ENCODE data around the gene RUBCN. TPM values are rescaled to one million over a fixed set of nuclear protein-coding genes. Genes with fewer than 3 reads are reported as not detected.

The RUBCN gene
- total and polyA plus RNA-seq, 2 of the 13 experiments (the other 11 are each of a cell fraction or from before 2014, with no cell fraction given), result 5.2 to 8.1 TPM

DNA sequence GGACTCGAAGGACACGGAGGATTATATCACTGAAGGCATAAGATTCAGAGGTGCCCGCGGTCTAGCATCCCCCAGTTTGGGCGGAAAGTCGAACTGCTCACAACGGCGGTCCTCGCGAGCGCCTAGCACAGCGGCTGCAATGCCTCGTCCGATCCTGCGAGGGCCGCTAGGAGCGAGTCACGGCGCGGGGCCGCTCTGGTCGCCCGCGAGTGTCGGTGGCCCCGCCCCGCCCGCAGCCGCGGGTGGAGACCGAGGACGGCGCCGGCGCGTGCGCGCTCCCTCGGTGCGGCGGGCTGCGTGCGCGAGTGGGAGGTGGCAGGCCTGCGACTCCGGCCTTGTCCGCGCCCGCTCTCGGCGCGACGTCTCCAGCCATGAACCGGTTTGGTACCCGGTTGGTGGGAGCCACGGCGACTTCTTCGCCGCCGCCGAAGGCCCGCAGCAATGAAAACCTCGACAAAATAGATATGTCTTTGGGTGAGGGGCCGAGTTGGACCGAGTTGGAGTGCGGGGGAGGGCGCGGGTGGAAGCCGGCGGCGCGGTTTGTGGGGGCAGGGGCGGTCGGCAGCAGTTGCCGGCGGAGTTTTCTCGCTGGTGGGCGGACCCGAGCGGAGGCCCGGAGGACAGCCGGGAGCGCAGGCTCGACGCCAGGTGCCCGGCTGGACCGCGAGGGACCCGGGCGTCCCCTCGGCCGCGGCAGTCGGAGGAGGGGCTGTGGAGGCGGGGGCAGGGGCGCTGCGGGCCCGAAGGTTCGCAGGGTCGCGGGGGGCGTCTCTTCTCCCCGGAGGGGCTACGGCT is 13.1 kb upstream of the RUBCN start, which contains the start of gene FYTTD1 (continued):
- TF ChIP-seq RNF2 (conservative IDR thresholded peaks at IDR 0.05; ENCODE audit: low read depth) (peak; percentile 82), TCF12 (IDR thresholded peaks at IDR 0.05) (no peak), TCF12 (CRISPR knock-in tag; IDR thresholded peaks at IDR 0.05) (peak; percentile 66; the same call in 1 of the 2 replicates), HMG20B (CRISPR knock-in tag; conservative IDR thresholded peaks at IDR 0.05) (no peak), SALL2 (CRISPR knock-in tag; IDR thresholded peaks at IDR 0.05) (peak; percentile 84), CHD2 (IDR thresholded peaks at IDR 0.05; ENCODE audit: low read depth, low read length) (peak; percentile 79), ZNF326 (CRISPR knock-in tag; IDR thresholded peaks at IDR 0.05; ENCODE audit: borderline replicate concordance) (no peak), ZNF34 (CRISPR knock-in tag; IDR thresholded peaks at IDR 0.05; ENCODE audit: borderline replicate concordance) (no peak), NPAS2 (CRISPR knock-in tag; IDR thresholded peaks at IDR 0.05; ENCODE audit: borderline replicate concordance) (no peak), ZNF460 (CRISPR knock-in tag; IDR thresholded peaks at IDR 0.05; ENCODE audit: borderline replicate concordance) (no peak), POLR2G (IDR thresholded peaks at IDR 0.05; ENCODE audit: low read depth, low read length) (peak; percentile 56; the same call in 1 of the 2 replicates), STAG1 (CRISPR knock-in tag; IDR thresholded peaks at IDR 0.05) (peak; percentile 11; the same call in 1 of the 2 replicates), ZNF776 (CRISPR knock-in tag; IDR thresholded peaks at IDR 0.05) (peak; percentile 81; the same call in 1 of the 2 replicates), KDM4B (CRISPR knock-in tag; IDR thresholded peaks at IDR 0.05) (no peak), ZNF792 (CRISPR knock-in tag; IDR thresholded peaks at IDR 0.05) (no peak), ZNF674 (CRISPR knock-in tag; IDR thresholded peaks at IDR 0.05; ENCODE audit: low read depth) (0 out of 2 replicates have a peak, but pooled peaks have one; percentile 81), NFKB2 (CRISPR knock-in tag; IDR thresholded peaks at IDR 0.05; ENCODE audit: borderline replicate concordance) (0 out of 2 replicates have a peak, but pooled peaks have one; percentile 14), PHF8 (CRISPR knock-in tag; IDR thresholded peaks at IDR 0.05) (peak; percentile 66; the same call in 1 of the 2 replicates), CBX2 (IDR thresholded peaks at IDR 0.05; ENCODE audit: low read depth, low read length) (no peak), CBX2 (CRISPR knock-in tag; IDR thresholded peaks at IDR 0.05; ENCODE audit: low read depth) (no peak), TCF7 (IDR thresholded peaks at IDR 0.05; ENCODE audit: low read depth) (no peak)
- TF ChIP-seq, protein P1, sequence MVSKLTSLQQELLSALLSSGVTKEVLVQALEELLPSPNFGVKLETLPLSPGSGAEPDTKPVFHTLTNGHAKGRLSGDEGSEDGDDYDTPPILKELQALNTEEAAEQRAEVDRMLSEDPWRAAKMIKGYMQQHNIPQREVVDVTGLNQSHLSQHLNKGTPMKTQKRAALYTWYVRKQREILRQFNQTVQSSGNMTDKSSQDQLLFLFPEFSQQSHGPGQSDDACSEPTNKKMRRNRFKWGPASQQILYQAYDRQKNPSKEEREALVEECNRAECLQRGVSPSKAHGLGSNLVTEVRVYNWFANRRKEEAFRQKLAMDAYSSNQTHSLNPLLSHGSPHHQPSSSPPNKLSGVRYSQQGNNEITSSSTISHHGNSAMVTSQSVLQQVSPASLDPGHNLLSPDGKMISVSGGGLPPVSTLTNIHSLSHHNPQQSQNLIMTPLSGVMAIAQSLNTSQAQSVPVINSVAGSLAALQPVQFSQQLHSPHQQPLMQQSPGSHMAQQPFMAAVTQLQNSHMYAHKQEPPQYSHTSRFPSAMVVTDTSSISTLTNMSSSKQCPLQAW (CRISPR knock-in tag; IDR thresholded peaks at IDR 0.05), result no peak
- TF ChIP-seq, protein P2, sequence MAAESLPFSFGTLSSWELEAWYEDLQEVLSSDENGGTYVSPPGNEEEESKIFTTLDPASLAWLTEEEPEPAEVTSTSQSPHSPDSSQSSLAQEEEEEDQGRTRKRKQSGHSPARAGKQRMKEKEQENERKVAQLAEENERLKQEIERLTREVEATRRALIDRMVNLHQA (CRISPR knock-in tag; IDR thresholded peaks at IDR 0.05), result no peak
- TF ChIP-seq, protein P3, sequence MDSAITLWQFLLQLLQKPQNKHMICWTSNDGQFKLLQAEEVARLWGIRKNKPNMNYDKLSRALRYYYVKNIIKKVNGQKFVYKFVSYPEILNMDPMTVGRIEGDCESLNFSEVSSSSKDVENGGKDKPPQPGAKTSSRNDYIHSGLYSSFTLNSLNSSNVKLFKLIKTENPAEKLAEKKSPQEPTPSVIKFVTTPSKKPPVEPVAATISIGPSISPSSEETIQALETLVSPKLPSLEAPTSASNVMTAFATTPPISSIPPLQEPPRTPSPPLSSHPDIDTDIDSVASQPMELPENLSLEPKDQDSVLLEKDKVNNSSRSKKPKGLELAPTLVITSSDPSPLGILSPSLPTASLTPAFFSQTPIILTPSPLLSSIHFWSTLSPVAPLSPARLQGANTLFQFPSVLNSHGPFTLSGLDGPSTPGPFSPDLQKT (CRISPR knock-in tag; IDR thresholded peaks at IDR 0.05; ENCODE audit: borderline replicate concordance), result no peak
- TF ChIP-seq, protein P4, sequence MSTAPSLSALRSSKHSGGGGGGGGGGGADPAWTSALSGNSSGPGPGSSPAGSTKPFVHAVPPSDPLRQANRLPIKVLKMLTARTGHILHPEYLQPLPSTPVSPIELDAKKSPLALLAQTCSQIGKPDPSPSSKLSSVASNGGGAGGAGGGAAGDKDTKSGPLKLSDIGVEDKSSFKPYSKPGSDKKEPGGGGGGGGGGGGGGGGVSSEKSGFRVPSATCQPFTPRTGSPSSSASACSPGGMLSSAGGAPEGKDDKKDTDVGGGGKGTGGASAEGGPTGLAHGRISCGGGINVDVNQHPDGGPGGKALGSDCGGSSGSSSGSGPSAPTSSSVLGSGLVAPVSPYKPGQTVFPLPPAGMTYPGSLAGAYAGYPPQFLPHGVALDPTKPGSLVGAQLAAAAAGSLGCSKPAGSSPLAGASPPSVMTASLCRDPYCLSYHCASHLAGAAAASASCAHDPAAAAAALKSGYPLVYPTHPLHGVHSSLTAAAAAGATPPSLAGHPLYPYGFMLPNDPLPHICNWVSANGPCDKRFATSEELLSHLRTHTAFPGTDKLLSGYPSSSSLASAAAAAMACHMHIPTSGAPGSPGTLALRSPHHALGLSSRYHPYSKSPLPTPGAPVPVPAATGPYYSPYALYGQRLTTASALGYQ (CRISPR knock-in tag; IDR thresholded peaks at IDR 0.05), result 0 out of 2 replicates have a peak, but pooled peaks have one; percentile 30
